IPS-15b (cell line): ENCODE results near the gene EDC3.
A peak's percentile ranks its signal among the peaks of the same experiment; 100 is the strongest.
"Not testable (repeated sequence)": the region's sequence is repeated elsewhere in the genome, so short reads cannot be mapped to it uniquely, and the experiment has no call there.

ENCODE experiments used
- H3K27me3 ChIP-seq: one replicate; pipeline ENCODE4 v1.6.1; 2013; ENCODE audit warnings: low read length; ENCODE audit not compliant: control insufficient read depth, insufficient read depth
- H3K36me3 ChIP-seq: one replicate; pipeline ENCODE4 v1.6.1; 2013; ENCODE audit warnings: low read length; ENCODE audit not compliant: control insufficient read depth, insufficient read depth
- H3K4me1 ChIP-seq: one replicate; pipeline ENCODE4 v1.6.1; 2013; ENCODE audit warnings: mild to moderate bottlenecking, low read length; ENCODE audit not compliant: control insufficient read depth, insufficient read depth
- H3K4me3 ChIP-seq: one replicate; pipeline ENCODE4 v1.5.1; 2013; ENCODE audit warnings: low read depth, low read length
- H3K9ac ChIP-seq: one replicate; pipeline ENCODE4 v1.6.1; 2013; ENCODE audit warnings: low read depth, mild to moderate bottlenecking, low read length
- H3K9me3 ChIP-seq: one replicate; pipeline ENCODE4 v1.6.1; 2013; ENCODE audit warnings: mild to moderate bottlenecking, low read length; ENCODE audit not compliant: control insufficient read depth, insufficient read depth

Gene EDC3

GRCh38 chr15:74598126-74598842, 97.5 kb downstream of the EDC3 start:
- H3K36me3 ChIP-seq: peaks cover 31% of the 10 kb centered on the region
- peak overlapping the region; percentile 55 for H3K4me3 ChIP-seq
- peak overlapping the region; percentile 88 for H3K9ac ChIP-seq

DNA sequence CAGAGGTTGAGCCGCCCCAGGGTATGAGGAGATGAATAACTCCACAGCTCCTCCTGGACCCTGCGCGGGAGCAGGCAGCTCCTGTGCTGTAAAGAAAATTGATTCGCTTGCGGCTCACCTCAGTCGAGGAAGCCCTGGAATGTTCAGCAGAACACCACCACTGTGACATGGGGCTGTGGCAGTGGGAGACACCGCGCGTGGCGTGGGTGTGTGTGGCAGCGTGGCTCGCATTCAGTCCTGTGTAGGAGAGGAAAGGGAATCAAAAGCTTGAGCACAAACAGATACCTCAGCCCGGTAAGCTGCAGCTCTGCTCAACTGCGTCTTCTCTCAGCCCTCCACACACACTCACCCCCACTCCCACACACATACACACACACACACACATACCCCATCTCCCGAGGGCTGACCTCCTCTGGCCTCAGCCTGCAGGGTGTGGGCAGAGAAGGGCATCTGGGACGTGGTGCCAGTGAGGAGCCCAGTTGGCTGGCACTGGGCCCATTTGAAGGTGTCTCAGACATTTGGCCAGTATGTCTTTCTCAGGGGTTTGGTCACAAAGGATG, 98.6 kb downstream of the EDC3 start:
- not testable (repeated sequence) for H3K4me3 ChIP-seq, H3K4me1 ChIP-seq, H3K9ac ChIP-seq, H3K9me3 ChIP-seq, H3K27me3 ChIP-seq
- peaks cover 41% of the 10 kb centered on the region for H3K36me3 ChIP-seq

More at GRCh38 chr15:74598126-74598842, 97.5 kb downstream of the EDC3 start:
- peaks cover 3% of the 10 kb centered on the region for H3K4me1 ChIP-seq
- no peaks in the 10 kb centered on the region for H3K9me3 ChIP-seq
- H3K27me3 ChIP-seq: no peaks in the 10 kb centered on the region

- not testable (repeated sequence) for H3K9me3 ChIP-seq, H3K4me3 ChIP-seq, H3K9ac ChIP-seq, H3K4me1 ChIP-seq, H3K27me3 ChIP-seq
- peaks cover 46% of the 10 kb centered on the region for H3K36me3 ChIP-seq
Observed at GRCh38 chr15:74596736-74597135, 99.1 kb downstream of the EDC3 start.

DNA sequence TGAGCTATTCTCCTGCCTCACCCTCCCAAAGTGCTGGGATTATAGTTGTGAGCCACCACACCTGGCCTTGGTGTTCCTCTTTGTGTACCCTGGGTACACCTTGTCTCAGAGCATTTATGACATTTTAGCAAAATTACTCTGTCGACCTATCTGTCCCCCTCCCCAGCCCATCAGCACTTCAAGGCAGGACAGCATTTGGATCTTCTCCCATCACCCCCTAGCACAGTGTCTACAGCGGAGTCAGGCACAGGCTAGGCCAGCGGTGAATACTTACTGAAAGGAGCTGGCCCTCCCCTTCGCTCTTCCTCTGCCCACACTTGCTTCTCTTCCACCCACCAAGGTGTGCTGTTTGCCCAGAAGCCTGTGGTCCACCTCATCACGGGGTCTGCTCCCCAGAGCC, 100.6 kb downstream of the EDC3 start:
- Histone ChIP-seq H3K9ac (no peak overlapping the region), H3K9me3 (no peaks in the 10 kb centered on the region), H3K36me3 (peaks cover 53% of the 10 kb centered on the region), H3K27me3 (no peaks in the 10 kb centered on the region), H3K4me1 (peaks cover 3% of the 10 kb centered on the region), H3K4me3 (no peak overlapping the region)

DNA sequence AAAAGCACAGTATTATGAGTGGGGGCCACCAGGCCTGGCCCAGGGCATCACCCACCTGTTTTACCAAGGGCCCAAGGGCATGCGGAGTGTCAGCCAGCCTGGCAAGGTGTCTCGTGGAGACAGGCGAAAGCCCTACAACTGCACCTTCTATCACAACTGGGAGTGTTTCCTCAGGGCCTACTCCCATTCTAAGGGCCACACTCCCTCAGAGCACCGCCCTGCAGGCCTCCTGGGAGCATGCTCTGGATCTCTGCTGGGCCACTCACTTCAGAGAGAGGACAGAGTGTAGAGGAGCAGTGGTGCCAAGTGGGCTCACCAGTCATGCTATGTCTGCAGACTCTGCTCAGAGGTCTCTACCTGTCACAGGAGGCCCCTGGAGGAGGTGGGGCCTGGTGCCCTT, 101.4 kb downstream of the EDC3 start:
- H3K4me3 ChIP-seq: no peak overlapping the region
- no peak overlapping the region for H3K9ac ChIP-seq
- H3K36me3 ChIP-seq: peaks cover 56% of the 10 kb centered on the region
- H3K4me1 ChIP-seq: peaks cover 3% of the 10 kb centered on the region
- H3K27me3 ChIP-seq: no peaks in the 10 kb centered on the region
- no peaks in the 10 kb centered on the region for H3K9me3 ChIP-seq

- Histone ChIP-seq H3K4me1 (peaks cover 2% of the 10 kb centered on the region), H3K4me3 (no peak overlapping the region), H3K27me3 (no peaks in the 10 kb centered on the region), H3K9ac (no peak overlapping the region), H3K9me3 (no peaks in the 10 kb centered on the region), H3K36me3 (peaks cover 55% of the 10 kb centered on the region)
Observed at GRCh38 chr15:74593122-74593521, 102.7 kb downstream of the EDC3 start.

DNA sequence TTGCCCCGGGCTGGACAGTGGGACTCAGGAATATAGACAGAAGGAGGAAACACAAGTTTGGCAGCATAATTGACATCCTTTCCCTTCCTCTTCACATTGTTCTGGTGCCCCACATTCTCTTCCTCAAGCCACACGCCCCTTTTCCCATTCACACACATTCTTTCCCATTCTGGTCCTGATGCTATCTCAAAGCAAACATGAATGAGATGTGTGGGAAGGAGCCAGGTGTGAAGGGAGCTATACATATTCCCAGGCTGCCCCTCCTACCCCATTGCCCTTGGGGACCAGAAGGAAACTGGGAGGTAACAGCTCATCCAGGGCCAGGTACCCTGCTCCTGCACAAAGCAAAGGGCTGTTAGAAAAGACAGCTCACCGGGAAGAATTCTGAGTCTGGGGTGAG, 103.6 kb downstream of the EDC3 start:
- no peaks in the 10 kb centered on the region for H3K27me3 ChIP-seq
- H3K4me1 ChIP-seq: no peaks in the 10 kb centered on the region
- H3K9me3 ChIP-seq: no peaks in the 10 kb centered on the region
- H3K36me3 ChIP-seq: peaks cover 58% of the 10 kb centered on the region
- no peak overlapping the region for H3K4me3 ChIP-seq
- H3K9ac ChIP-seq: no peak overlapping the region

DNA sequence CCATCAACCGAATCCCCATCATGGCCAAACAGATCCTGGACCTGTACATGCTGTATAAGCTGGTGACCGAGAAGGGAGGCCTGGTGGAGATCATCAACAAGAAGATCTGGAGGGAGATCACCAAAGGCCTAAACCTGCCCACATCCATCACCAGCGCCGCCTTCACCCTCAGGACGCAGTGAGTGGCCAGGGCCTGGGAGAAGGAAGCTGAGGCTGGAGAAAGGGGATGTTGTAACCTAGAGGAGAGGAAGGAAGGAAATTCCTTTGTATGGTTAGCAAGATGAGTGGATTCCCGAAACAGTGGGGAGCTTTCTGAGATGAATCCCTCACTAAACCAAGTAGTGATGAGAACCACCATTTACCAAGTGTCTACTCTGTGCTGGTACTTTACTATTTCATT, 106.0 kb downstream of the EDC3 start:
- no peak overlapping the region for H3K9ac ChIP-seq
- no peaks in the 10 kb centered on the region for H3K4me1 ChIP-seq
- no peaks in the 10 kb centered on the region for H3K27me3 ChIP-seq
- H3K9me3 ChIP-seq: no peaks in the 10 kb centered on the region
- no peak overlapping the region for H3K4me3 ChIP-seq
- peaks cover 51% of the 10 kb centered on the region for H3K36me3 ChIP-seq

DNA sequence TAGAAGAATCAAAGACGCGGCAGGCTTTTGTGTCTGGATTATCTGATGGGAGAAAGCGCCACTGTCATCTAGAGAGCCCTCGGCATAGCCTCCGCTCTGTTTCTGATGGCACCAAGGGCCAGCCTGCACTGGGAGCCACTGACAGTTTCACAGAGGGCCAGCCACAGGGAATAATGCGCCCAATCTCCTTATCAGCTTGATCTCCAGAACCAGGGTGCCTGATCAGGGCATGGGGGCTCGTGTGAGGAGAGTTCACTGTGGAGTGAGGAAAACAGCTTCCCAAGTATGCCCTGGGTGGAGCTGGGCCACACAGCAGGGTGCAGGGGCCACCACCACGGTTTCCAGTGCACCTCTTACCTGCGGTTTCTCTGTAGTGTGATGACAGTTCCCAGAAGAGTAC, 110.0 kb downstream of the EDC3 start:
- peaks cover 21% of the 10 kb centered on the region for H3K36me3 ChIP-seq
- H3K4me3 ChIP-seq: no peak overlapping the region
- no peaks in the 10 kb centered on the region for H3K4me1 ChIP-seq
- H3K9ac ChIP-seq: no peak overlapping the region
- no peaks in the 10 kb centered on the region for H3K27me3 ChIP-seq
- H3K9me3 ChIP-seq: no peaks in the 10 kb centered on the region

DNA sequence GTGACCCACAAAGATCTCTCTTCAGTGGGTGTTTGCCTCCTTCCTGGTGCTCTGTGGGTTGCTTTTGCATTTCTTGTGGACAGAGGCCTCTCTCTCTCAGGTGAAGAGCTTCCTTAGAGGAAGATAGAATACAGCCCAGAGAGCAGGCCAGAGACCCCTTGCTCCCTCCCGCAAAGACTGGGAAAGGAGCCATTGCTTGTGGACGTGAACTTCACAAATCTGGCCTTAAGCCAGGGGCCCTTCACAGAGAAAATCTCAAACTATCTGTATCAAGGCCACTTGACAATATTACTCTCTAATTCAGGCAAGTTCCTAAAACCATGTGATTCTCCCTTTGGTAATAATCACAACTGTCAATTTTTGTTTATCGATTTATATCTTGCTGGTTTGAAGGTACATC, 110.6 kb downstream of the EDC3 start:
- peaks cover 16% of the 10 kb centered on the region for H3K36me3 ChIP-seq

DNA sequence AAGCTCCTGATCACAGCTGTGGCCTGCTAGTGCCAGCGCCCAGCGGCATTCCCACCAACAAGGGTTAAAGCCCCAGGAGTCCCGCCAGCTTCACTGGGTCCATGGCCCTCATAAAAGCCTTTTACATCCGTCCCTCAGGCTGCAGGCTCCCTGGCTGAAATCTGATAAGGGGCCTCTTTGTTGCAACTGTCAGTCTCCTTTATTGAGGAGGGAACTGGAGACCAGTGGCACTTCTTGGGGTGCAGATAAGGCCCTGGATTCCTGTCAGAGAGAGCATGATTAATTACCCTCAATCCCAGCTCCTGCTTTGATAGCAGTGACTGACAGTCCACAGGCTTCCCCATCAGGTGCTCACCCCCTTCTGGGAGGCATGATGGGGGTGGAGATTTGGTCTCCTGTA, 111.0 kb downstream of the EDC3 start:
- Histone ChIP-seq H3K36me3 (peaks cover 12% of the 10 kb centered on the region), H3K27me3 (no peaks in the 10 kb centered on the region), H3K4me3 (no peak overlapping the region), H3K4me1 (no peaks in the 10 kb centered on the region), H3K9me3 (no peaks in the 10 kb centered on the region), H3K9ac (no peak overlapping the region)

More for the DNA sequence above, 110.6 kb downstream of the EDC3 start:
- Histone ChIP-seq H3K27me3 (no peaks in the 10 kb centered on the region), H3K4me1 (no peaks in the 10 kb centered on the region), H3K4me3 (no peak overlapping the region), H3K9ac (no peak overlapping the region), H3K9me3 (no peaks in the 10 kb centered on the region)

DNA sequence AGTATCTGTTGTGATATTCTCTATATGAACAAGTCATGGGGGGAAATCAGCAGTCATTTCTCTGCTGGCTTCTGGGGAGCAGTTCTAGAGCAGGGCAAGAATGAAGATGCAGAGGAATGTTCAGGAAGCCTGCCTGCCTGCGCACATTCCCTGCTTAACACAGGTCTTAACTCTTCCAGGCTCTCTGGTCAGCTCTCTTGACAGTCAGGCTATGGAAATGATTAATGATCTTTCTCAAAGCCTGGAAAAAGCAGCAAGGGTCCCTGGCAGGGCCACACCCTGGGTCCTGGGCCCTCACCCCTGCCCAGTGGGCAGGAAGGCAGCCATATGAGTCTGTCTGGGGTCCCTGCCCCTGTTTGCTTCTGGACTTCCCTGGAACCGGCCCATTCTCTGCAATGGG, 111.6 kb downstream of the EDC3 start:
- Histone ChIP-seq H3K4me3 (no peak overlapping the region), H3K9ac (no peak overlapping the region), H3K4me1 (no peaks in the 10 kb centered on the region), H3K9me3 (no peaks in the 10 kb centered on the region), H3K27me3 (no peaks in the 10 kb centered on the region), H3K36me3 (peaks cover 7% of the 10 kb centered on the region)
